Measurements from ENCODE around the gene IL36B.

GRCh38 chr2:112977559-112978056 lies 75.1 kb downstream of the IL36B start, which contains the start of gene IL36G:
- TF ChIP-seq, protein P1, sequence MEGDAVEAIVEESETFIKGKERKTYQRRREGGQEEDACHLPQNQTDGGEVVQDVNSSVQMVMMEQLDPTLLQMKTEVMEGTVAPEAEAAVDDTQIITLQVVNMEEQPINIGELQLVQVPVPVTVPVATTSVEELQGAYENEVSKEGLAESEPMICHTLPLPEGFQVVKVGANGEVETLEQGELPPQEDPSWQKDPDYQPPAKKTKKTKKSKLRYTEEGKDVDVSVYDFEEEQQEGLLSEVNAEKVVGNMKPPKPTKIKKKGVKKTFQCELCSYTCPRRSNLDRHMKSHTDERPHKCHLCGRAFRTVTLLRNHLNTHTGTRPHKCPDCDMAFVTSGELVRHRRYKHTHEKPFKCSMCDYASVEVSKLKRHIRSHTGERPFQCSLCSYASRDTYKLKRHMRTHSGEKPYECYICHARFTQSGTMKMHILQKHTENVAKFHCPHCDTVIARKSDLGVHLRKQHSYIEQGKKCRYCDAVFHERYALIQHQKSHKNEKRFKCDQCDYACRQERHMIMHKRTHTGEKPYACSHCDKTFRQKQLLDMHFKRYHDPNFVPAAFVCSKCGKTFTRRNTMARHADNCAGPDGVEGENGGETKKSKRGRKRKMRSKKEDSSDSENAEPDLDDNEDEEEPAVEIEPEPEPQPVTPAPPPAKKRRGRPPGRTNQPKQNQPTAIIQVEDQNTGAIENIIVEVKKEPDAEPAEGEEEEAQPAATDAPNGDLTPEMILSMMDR (IDR thresholded peaks at IDR 0.05) = no peak
- TF ChIP-seq POLR2A (IDR thresholded peaks at IDR 0.05) = no peak

Data from uterus (tissue), 2 donors.